Measurements from ENCODE around the gene KPNA1.

GRCh38 chr3:122523317-122523716 lies 8.6 kb upstream of the KPNA1 start:
- TF ChIP-seq POLR2A (IDR thresholded peaks at IDR 0.05): no peak
- TF ChIP-seq POLR2AphosphoS5 (IDR thresholded peaks at IDR 0.05): no peak
- TF ChIP-seq CTCF (IDR thresholded peaks at IDR 0.05): no peak
- TF ChIP-seq EP300 (IDR thresholded peaks at IDR 0.05): no peak
